Activated T-helper 1 cell treated with anti-CD3 and anti-CD28 coated beads, Interleukin-2, amount 50 U/mL, for 16 hours (primary cell): ENCODE measurements around the gene TRIM42.

Source experiments
- DNase-seq, 2 donors: peaks; one replicate each; pipeline ENCODE4 v3.0.0-alpha.2; 2020; ENCODE audit warnings: low read depth in 1 of 2, low spot score in 1 of 2

TRIM42 gene

DNA sequence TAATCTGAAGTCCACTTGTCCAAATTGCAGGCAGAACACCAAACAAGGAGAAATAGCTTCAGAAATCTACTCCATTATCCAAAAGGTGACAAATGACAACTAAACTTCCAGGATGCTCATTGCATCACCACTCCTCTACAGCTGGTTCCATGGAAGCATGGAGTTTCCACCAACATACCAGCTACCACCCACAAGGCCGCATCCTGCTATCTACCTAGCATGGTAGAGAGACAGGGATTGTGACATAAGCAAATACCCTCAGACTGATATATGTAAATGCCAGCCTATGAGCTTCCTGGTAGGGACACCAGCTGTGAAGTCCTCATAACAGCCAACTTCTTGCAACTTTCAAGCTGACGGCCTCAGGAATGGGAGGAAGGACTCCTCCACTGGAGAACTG is at the start of gene TRIM42:
TRIM42 (plus strand) TSS at position 301 of the 400 bp plus-strand sequence. CDS start 166 bp downstream, outside the sequence.
- no peak for DNase-seq

DNA sequence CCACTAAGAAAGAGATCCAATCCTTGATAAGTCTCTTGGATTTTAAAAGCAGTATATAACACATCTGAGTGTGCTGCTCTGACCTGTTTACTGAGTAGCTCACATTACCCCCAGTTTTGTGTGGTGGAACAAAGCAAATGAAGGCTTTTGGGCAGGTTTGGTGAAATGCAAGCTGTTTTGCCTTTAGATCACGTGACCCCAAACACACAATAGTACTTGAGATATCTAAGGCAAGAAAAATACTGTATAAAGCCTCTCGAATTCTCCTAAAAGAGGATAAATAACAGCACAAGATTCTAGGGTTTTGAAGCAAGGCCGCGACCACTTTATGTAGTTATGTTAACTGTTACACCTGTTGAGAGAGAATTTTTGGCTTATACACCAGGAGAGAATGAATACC is 49.3 kb upstream of the TRIM42 start:
- no peak for DNase-seq

- DNase-seq = no peak
Measured at GRCh38 chr3:140629357-140630137, 48.3 kb upstream of the TRIM42 start.

GRCh38 chr3:140630366-140630765 is 47.5 kb upstream of the TRIM42 start:
- DNase-seq = no peak

DNA sequence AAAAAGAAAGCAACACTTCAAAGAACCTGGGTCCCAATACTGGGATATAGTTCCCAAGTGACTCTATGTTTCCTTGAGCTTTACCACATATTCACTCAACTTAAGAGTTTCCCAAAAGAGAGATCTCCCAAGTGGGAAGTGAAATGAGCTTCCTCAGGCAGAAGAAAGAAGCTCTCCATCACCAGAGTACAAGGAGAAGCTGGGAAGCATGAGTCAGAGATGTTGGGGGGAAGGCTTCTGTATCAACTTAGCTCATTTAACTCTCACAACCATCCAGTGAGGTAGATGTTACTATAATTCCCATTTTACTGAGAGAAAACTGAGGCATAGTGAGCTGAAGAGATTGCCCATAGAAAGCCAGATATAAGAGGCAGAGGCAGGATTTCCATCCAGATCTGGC is 47.0 kb upstream of the TRIM42 start:
- DNase-seq = no peak

GRCh38 chr3:140635276-140635675 is 42.6 kb upstream of the TRIM42 start:
- DNase-seq = no peak

DNA sequence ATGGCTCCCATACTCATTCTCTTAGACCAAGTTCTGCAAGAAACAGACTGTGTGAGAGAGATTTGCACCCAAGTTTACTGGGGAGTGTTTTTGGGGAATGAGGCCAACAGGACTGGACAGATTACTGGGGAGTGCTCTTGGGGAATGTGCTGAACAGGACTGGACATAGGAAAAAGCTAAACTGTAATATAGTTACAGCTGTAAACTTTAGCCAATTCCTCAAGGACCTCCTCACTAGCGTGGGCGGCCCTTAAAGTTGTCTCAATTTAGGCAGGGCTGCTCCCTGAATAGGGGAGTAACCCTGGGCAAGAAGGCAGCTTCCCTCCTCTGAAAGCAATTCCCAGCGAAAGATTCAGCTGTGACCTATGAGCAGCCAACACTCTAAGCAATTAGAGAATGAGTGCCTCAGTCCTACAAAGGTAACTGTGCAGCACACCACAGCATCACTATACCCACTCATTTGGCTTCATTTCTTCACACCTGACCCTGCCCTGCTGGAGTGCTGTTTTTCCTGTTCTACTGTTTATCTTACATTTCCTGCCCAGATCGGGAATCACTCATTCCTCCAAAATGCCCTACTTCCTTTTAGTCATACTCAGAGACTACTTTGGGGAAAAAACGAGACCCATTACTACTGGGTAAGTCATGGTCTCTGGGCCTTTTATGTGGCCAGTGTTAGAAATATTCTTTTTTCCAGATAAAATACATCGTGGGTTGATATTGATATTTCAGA is 41.3 kb upstream of the TRIM42 start:
- DNase-seq = no peak

DNA sequence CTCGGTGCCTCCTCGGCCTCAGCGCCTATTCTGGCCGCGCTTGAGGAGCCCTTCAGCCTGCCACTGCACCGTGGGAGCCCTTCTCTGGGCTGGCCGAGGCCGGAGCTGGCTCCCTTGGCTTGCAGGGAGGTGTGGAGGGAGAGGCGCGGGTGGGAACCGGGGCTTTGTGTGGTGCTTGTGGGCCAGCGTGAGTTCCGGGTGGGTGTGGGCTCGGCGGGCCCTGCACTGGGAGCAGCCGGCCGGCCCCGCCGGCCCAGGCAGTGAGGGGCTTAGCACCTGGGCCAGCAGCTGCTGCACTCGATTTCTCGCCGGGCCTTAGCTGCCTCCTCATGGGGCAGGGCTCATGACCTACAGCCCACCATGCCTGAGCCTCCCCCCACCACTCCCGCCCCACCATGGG is 26.6 kb upstream of the TRIM42 start:
- no peak for DNase-seq

- DNase-seq = no peak
Measured at GRCh38 chr3:140655678-140656077, 22.2 kb upstream of the TRIM42 start.

GRCh38 chr3:140664111-140664510 is 13.8 kb upstream of the TRIM42 start:
- DNase-seq = no peak

DNA sequence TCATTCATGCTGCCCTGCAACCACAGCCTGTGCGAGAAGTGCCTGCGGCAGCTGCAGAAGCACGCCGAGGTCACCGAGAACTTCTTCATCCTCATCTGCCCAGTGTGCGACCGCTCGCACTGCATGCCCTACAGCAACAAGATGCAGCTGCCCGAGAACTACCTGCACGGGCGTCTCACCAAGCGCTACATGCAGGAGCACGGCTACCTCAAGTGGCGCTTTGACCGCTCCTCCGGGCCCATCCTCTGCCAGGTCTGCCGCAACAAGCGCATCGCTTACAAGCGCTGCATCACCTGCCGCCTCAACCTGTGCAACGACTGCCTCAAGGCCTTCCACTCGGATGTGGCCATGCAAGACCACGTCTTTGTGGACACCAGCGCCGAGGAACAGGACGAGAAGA is 4.7 kb downstream of the TRIM42 start:
- DNase-seq = no peak

DNA sequence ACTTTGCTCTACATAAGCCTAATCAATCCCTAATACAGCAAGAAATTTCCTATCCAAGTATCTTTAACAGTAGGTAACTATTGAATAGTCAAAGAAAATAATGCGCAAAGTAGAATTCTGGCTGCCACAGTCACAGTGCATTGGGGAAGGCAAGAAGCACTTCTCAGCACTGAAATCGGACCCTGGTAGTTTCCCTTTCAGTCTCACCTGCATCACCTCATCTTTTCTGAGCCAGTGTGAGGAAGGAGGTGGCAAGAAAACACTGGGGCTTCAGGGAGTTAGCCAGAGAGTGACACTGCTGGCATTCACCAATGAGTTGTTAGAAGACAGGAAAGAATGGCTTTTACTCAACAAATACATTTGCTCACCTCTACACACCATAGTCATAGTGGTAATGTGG is 8.3 kb downstream of the TRIM42 start:
- DNase-seq = no peak

GRCh38 chr3:140686948-140687347 is 9.1 kb downstream of the TRIM42 start:
- DNase-seq = no peak

- DNase-seq = no peak
Measured at GRCh38 chr3:140695361-140696061, 17.6 kb downstream of the TRIM42 start.

GRCh38 chr3:140699516-140700231 is 21.8 kb downstream of the TRIM42 start:
- DNase-seq = no peak

- DNase-seq = no peak
Measured at GRCh38 chr3:140702281-140702680, 24.4 kb downstream of the TRIM42 start.

GRCh38 chr3:140703496-140703895 is 25.6 kb downstream of the TRIM42 start:
- no peak for DNase-seq

DNA sequence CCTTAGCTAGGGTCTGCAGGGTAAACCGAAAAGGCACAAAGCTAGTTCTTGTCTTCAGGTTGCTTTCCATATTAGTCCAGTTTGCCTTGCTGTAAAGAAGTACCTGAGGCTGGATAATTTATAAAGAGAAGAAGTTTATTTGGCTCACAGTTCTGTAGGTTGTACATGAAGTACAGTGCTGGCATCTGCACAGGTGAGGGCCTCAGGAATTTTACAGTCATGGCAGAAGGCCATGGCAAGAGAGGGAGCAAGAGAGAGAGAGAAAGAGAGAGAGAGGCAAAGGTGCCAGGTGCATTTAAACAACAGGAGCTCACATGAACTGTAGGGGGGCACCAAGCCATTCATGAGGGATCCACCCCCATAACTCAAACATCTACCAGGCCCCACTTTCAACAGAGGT is 26.9 kb downstream of the TRIM42 start:
- no peak for DNase-seq

GRCh38 chr3:140705954-140706353 is 28.1 kb downstream of the TRIM42 start:
- no peak for DNase-seq

DNA sequence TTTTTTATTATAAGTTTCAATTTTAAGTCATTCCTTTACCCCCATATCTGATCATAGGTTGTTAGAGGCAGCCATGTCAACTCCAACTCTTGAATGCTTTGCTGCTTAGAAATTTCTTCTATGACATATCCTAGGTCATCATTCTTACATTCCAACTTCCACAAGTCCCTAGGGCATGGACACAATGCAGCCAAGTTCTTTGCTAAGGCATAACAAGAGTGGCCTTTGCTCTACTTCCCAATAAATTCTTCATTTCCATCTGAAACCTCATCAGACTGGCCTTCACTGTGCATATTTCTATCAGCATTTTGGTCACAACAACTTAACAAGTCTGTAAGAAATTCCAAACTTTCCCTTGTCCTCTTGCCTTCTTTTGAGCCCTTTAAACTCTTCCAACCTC is 28.5 kb downstream of the TRIM42 start:
- no peak for DNase-seq

- no peak for DNase-seq
Measured at GRCh38 chr3:140708815-140709214, 31.0 kb downstream of the TRIM42 start.
